ENCODE results near the gene TNIP1. TPM values are rescaled to one million over a fixed set of nuclear protein-coding genes. Genes with fewer than 3 reads are reported as not detected.

TNIP1 gene
- total and polyA plus RNA-seq, 2 experiments from 2014 or later, result 57.0 to 64.6 TPM

DNA sequence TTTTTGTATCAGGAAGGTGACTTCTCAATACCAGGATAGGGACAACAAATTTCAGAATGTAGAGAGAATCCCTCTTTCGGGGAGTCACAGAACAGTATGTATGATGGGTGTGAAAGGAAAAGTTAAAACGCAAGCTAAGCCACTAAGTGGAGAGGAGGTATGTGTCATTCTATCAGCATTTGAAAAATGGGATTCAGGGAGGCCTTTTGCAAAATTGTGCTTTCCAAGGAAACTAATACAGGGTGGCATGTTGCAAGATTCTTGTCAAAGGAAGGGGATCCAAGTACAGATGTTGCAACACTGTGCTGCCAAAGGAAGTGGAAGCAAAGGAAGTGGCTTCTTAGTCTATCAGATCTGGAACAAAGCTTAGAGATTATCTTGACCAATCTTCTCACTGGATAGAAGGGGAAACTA is 12.6 kb upstream of the TNIP1 start:
- 56% methylated on average over 2 of the region's 2 CpGs for WGBS (ENCODE audit: low lambda C conversion rate, missing lambda C conversion rate)
- Histone ChIP-seq H3K4me3 (no peak overlapping the region), H3K9me2 (replicated peaks; ENCODE audit: insufficient read depth) (no peaks in the 10 kb centered on the region), H3K79me2 (no peaks in the 10 kb centered on the region), H2AFZ (no peak overlapping the region), H3K4me1 (ENCODE audit: insufficient read depth) (peaks cover 34% of the 10 kb centered on the region), H3K36me3 (replicated peaks; ENCODE audit: insufficient read depth, low read depth) (no peaks in the 10 kb centered on the region), H3K9me3 (ENCODE audit: low read depth) (no peaks in the 10 kb centered on the region), H3K27me3 (no peaks in the 10 kb centered on the region), H3K4me2 (peak overlapping the region; percentile 18), H3K27ac (peak overlapping the region; percentile 94), H4K20me1 (ENCODE audit: insufficient read depth, poor library complexity, severe bottlenecking) (no peaks in the 10 kb centered on the region)
- TF ChIP-seq EZH2phosphoT487 (IDR thresholded peaks at IDR 0.05; ENCODE audit: low read depth, severe bottlenecking, unreplicated experiment) (no peak), EZH2 (IDR thresholded peaks at IDR 0.05; ENCODE audit: borderline replicate concordance) (no peak)
- TF ChIP-seq, protein P1, sequence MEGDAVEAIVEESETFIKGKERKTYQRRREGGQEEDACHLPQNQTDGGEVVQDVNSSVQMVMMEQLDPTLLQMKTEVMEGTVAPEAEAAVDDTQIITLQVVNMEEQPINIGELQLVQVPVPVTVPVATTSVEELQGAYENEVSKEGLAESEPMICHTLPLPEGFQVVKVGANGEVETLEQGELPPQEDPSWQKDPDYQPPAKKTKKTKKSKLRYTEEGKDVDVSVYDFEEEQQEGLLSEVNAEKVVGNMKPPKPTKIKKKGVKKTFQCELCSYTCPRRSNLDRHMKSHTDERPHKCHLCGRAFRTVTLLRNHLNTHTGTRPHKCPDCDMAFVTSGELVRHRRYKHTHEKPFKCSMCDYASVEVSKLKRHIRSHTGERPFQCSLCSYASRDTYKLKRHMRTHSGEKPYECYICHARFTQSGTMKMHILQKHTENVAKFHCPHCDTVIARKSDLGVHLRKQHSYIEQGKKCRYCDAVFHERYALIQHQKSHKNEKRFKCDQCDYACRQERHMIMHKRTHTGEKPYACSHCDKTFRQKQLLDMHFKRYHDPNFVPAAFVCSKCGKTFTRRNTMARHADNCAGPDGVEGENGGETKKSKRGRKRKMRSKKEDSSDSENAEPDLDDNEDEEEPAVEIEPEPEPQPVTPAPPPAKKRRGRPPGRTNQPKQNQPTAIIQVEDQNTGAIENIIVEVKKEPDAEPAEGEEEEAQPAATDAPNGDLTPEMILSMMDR (IDR thresholded peaks at IDR 0.05; ENCODE audit: poor library complexity), result no peak
- DNase-seq (ENCODE audit: low spot score), result peak; percentile 57

DNA sequence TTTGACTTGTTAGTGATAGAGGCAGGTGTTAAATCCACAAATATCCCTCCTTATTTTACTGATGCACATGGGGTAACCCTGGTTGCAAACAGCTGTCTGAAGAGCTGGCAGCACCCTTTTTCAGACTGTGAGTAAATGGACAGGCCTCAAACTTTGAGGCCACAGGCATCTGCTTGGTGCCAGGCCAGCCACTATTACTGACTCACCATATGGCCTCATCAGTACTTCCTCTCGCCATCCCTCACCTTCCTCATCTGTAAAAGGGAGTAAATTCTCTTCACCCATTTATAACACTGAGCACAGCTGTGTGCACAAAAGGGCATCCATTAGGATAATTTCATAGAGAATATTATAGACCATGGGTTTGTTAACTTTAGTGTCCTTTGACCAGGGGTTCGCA is 11.9 kb upstream of the TNIP1 start:
- H3K4me1 ChIP-seq (ENCODE audit: insufficient read depth), result peaks cover 34% of the 10 kb centered on the region
- peak overlapping the region; percentile 94 for H3K27ac ChIP-seq
- no peaks in the 10 kb centered on the region for H3K79me2 ChIP-seq
- no peaks in the 10 kb centered on the region for H3K9me2 ChIP-seq (replicated peaks; ENCODE audit: insufficient read depth)
- H2AFZ ChIP-seq, result no peak overlapping the region
- H3K4me3 ChIP-seq, result no peak overlapping the region
- TF ChIP-seq, protein P1 (IDR thresholded peaks at IDR 0.05; ENCODE audit: poor library complexity), result no peak
- TF ChIP-seq EZH2phosphoT487 (IDR thresholded peaks at IDR 0.05; ENCODE audit: low read depth, severe bottlenecking, unreplicated experiment), result no peak
- TF ChIP-seq EZH2 (IDR thresholded peaks at IDR 0.05; ENCODE audit: borderline replicate concordance), result no peak
- H3K9me3 ChIP-seq (ENCODE audit: low read depth), result no peaks in the 10 kb centered on the region
- peak overlapping the region; percentile 18 for H3K4me2 ChIP-seq
- no peaks in the 10 kb centered on the region for H4K20me1 ChIP-seq (ENCODE audit: insufficient read depth, poor library complexity, severe bottlenecking)
- 86% methylated on average over 2 of the region's 2 CpGs for WGBS (ENCODE audit: low lambda C conversion rate, missing lambda C conversion rate)
- no peaks in the 10 kb centered on the region for H3K36me3 ChIP-seq (replicated peaks; ENCODE audit: insufficient read depth, low read depth)
- DNase-seq (ENCODE audit: low spot score), result no peak
- no peaks in the 10 kb centered on the region for H3K27me3 ChIP-seq

DNA sequence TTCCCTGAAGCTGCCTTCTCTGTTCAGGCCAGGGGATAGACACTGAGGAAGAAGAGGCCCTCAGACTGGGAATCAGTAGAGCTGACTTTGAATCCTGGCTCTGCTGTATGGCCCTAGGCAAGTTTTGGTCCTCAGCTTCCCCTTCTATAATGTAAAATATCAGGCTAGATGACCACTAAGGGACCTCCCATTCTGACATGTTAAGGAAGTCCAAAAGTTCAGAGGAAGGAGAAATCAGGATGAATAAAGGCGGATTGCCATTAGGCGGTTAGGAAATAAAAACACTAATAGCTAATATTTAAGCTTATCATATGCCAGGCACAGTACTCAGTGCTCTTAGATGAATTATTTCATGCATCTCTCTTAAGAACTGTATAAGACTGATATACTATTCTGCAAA is 8.9 kb upstream of the TNIP1 start:
- Histone ChIP-seq H3K4me3 (no peak overlapping the region), H3K4me1 (ENCODE audit: insufficient read depth) (peaks cover 24% of the 10 kb centered on the region), H3K9me3 (ENCODE audit: low read depth) (no peaks in the 10 kb centered on the region), H3K27me3 (no peaks in the 10 kb centered on the region), H4K20me1 (ENCODE audit: insufficient read depth, poor library complexity, severe bottlenecking) (no peaks in the 10 kb centered on the region), H3K27ac (no peak overlapping the region), H3K9me2 (replicated peaks; ENCODE audit: insufficient read depth) (no peaks in the 10 kb centered on the region), H3K4me2 (no peak overlapping the region), H3K79me2 (no peaks in the 10 kb centered on the region), H3K36me3 (replicated peaks; ENCODE audit: insufficient read depth, low read depth) (no peaks in the 10 kb centered on the region), H2AFZ (no peak overlapping the region)
- WGBS (ENCODE audit: low lambda C conversion rate, missing lambda C conversion rate), result 94% methylated on average over 2 of the region's 2 CpGs
- no peak for DNase-seq (ENCODE audit: low spot score)
- TF ChIP-seq EZH2phosphoT487 (IDR thresholded peaks at IDR 0.05; ENCODE audit: low read depth, severe bottlenecking, unreplicated experiment) (no peak), EZH2 (IDR thresholded peaks at IDR 0.05; ENCODE audit: borderline replicate concordance) (no peak)
- TF ChIP-seq, protein P1 (IDR thresholded peaks at IDR 0.05; ENCODE audit: poor library complexity), result no peak

DNA sequence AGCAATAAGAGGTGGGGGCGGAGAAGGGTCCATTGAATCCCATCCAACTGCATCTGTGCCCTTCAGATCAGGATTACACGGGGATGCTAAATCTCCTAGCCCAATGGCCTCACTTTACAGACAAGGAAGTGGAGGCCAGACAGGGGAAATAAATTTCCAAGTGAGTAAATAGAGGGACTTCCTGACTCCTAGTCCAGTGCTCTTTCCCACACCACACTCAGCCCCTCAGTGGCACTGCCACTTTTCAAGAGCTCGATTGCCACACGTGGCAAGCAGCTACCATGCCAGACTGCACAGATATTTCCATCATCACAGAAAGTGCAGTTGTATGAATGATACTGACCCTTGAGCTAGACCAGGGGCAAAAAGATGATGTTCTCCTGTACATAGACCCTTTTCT is 8.2 kb upstream of the TNIP1 start:
- peaks cover 19% of the 10 kb centered on the region for H3K4me1 ChIP-seq (ENCODE audit: insufficient read depth)
- H3K79me2 ChIP-seq, result no peaks in the 10 kb centered on the region

More for the DNA sequence above, 8.2 kb upstream of the TNIP1 start:
- Histone ChIP-seq H3K27ac (no peak overlapping the region), H3K27me3 (no peaks in the 10 kb centered on the region), H3K9me3 (ENCODE audit: low read depth) (no peaks in the 10 kb centered on the region), H3K4me2 (no peak overlapping the region), H3K4me3 (no peak overlapping the region), H3K36me3 (replicated peaks; ENCODE audit: insufficient read depth, low read depth) (no peaks in the 10 kb centered on the region), H3K9me2 (replicated peaks; ENCODE audit: insufficient read depth) (no peaks in the 10 kb centered on the region), H4K20me1 (ENCODE audit: insufficient read depth, poor library complexity, severe bottlenecking) (no peaks in the 10 kb centered on the region), H2AFZ (no peak overlapping the region)
- DNase-seq (ENCODE audit: low spot score), result no peak
- TF ChIP-seq, protein P1 (IDR thresholded peaks at IDR 0.05; ENCODE audit: poor library complexity), result no peak
- 90% methylated on average over 4 of the region's 4 CpGs for WGBS (ENCODE audit: low lambda C conversion rate, missing lambda C conversion rate)
